Keratinocyte (primary cell): ENCODE measurements around the gene ASRGL1.
"Not testable (repeated sequence)": the region's sequence is repeated elsewhere in the genome, so short reads cannot be mapped to it uniquely, and the experiment has no call there.

ENCODE experiments used
- EZH2 ChIP-seq: IDR thresholded peaks from one replicate; pipeline ENCODE4 v1.6.1; 2012; ENCODE audit warnings: inconsistent platforms, mild to moderate bottlenecking, low read length, moderate library complexity
- TF ChIP-seq, protein P1 (sequence below), 3 experiments: IDR thresholded peaks in 1 of 3; conservative IDR thresholded peaks in 1 of 3; optimal IDR thresholded peaks in 1 of 3; 2 replicates in 2 of 3; 3 replicates in 1 of 3; pipeline versions ENCODE3 to v1.5.1; 2011; ENCODE audit warnings: low read length in 3 of 3, mild to moderate bottlenecking in 3 of 3, moderate library complexity in 2 of 3, control low read depth in 1 of 3, inconsistent platforms in 1 of 3; ENCODE audit not compliant: insufficient read depth in 2 of 3; ENCODE audit errors: extremely low read depth in 1 of 3

DNA sequence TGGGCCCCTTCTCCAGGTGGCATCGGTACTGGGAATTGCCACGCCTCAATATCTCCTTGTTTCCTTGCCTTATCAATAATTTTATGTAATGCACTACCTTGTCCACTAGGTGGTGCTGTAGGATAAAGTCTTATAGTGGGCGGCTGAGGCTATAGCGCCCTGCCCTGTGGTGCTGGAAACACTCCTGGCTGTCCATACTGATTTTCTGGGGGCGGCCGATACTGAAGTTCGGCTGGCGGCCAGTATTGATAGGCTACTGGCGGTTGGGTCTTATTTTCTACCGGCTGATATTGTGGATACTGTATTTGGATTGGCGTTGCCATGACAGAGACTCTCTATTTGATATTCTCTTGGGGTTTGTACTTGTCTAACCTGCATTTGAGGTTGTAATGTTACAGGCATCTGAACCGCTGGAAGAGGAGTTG is 43.6 kb downstream of the ASRGL1 start:
- TF ChIP-seq, protein P1, sequence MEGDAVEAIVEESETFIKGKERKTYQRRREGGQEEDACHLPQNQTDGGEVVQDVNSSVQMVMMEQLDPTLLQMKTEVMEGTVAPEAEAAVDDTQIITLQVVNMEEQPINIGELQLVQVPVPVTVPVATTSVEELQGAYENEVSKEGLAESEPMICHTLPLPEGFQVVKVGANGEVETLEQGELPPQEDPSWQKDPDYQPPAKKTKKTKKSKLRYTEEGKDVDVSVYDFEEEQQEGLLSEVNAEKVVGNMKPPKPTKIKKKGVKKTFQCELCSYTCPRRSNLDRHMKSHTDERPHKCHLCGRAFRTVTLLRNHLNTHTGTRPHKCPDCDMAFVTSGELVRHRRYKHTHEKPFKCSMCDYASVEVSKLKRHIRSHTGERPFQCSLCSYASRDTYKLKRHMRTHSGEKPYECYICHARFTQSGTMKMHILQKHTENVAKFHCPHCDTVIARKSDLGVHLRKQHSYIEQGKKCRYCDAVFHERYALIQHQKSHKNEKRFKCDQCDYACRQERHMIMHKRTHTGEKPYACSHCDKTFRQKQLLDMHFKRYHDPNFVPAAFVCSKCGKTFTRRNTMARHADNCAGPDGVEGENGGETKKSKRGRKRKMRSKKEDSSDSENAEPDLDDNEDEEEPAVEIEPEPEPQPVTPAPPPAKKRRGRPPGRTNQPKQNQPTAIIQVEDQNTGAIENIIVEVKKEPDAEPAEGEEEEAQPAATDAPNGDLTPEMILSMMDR (optimal IDR thresholded peaks at IDR 0.05 in 1 of 3, IDR thresholded peaks at IDR 0.05 in 1 of 3, conservative IDR thresholded peaks at IDR 0.05 in 1 of 3; ENCODE audit: extremely low read depth in 1 of 3, insufficient read depth in 2 of 3, low read length in 3 of 3) = peak; percentile 59 to 63 (median 60)
- TF ChIP-seq EZH2 = not testable (repeated sequence)
